Epidermal melanocyte (primary cell): ENCODE results near the gene CXCL14.
"Not testable (repeated sequence)": the region's sequence is repeated elsewhere in the genome, so short reads cannot be mapped to it uniquely, and the experiment has no call there.

Source experiments
- DNase-seq: peaks from one replicate; pipeline ENCODE4 v3.0.0; 2011; ENCODE audit warnings: low spot score; ENCODE audit not compliant: insufficient read length

Gene CXCL14

DNA sequence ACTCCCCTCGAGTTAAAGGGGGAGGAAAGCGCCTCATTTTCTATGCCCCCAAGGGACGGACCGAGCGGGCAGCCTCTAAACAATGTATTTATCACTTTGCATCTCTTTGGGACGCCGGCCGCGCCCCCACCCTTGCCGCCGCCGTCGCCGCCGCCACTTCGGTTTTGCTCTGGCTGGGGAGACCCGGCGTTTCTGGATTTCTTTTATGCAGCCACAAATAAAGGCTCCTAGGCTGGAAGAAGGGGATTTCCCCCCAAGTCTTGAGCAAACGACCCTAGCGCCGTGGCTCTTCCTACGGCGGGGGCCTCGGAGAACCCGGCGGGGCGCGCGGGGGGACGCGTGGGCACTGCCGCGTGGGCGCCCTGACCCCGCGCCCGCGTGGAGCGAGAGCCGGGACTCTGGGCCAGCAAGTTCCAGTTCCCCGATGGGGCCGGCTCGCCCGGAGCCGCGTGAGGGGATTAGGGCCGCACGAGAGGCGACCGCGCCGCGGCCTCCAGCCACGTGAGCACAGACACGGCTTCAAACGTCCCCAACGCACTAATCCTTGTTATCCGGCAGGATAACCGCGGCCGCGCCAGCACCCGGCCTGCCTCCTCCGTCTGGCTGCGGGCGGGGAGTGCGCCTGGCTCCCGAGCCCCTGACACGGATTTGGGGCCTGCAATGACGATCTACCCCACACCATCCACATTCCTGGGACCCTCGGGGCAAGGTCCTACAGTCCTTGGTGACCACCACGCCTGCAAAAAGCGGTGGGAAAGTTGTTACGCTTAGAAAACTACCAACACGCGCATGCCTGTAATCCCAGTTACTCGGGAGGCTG is 35.1 kb downstream of the CXCL14 start:
- no peak for DNase-seq

DNA sequence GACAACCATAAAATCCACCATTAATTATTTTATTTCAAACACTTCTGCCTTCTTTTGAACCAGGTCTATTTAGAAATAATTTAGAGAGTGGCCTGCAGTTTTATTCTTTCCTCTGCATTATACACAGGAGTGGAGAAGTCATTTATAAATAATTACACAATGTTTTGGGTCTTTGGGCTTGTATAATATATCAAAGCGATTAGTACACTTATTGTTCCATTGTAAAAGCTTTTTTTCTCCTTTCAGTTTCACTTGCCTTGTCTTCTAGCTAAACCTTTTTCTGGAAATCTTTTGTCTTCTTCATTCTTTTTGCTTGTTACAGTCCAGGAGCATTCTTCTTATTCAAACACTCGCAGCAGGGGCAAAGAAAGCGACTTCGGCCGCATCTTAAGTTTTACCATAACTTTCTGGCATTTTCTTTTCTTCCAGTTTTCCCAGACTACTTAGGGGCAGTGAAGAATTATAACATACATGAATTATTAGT is 35.7 kb downstream of the CXCL14 start:
- no peak for DNase-seq

DNA sequence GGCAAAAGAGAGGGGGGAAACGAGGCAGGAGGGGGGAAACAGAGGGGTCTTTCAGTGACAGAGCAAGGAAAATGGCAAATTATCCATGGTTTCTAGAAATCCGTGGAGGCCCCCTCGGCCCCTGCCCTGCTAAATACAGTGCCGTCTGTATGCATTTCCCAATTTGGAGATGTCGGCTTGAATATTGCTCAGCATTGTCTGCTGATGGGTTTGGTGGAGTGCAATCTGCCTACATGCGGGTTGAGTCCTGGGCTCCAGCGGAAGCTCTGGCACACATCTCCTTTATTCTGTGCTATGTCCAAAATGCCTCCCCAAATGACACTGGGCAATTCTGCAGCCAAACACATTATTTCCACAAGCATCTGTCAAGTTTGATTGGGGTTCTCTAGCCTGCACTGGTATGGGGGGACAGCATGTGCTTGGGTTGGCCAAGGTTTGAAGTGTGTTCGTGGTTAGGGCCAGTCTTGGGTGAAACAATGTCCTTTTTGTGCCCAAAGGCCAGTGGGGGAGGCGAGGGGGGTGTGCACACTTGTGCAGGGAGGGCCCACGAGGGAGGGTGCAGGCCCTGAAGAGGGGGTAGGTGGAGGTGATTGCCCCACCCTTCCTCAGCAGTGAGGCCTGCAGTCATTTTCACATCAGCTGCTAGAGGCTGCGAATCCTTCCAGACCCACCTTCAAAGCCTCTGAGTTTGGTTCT is 36.8 kb downstream of the CXCL14 start:
- DNase-seq = no peak

DNA sequence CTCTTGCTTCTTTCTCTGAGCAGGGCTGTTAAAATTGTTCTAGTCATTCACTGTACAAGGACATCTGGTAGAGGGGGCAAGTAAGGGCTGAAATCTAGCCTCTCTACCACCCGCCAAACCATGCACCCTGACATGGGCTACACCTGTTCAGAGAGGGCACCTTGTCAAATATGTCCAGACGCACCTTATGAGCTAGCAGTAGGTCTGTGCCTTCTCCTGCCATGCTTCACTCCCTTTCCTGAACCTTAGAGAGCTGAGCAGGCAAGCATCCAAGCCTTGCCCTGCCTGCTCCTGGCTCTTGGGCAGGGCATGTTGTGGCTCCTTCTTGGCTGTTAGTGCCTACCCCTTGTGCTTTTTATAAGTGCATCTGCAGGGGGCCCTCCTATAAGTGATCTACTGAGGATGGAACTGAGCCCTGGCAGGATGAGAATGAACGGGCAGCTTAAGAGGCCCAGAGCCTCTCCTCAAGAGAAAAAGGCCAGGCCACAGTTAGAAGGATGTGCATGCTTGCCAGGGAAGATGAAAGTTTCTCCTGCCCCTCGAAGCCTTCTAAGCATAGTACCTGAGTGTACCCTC is 39.3 kb downstream of the CXCL14 start:
- DNase-seq = no peak

DNA sequence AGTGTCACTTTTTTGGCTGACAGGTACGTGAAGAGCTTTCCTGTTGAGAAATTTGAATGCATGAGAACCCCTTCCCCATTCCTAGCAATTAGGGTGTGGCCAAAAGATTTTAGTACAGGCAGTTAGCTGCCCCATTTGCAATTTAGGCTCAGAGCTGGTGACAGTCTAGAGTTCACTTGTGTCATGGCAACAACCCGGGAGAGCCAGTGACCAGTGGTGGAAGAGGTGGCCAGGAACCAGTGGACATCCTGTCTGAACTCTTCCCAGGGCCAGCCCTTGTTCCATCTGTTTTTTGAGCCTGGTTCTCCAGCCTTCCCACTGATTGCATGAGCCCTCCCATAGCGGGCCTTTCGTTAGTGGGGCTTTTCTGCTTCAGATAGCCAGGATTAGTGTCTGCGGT is 40.5 kb downstream of the CXCL14 start:
- no peak for DNase-seq

DNA sequence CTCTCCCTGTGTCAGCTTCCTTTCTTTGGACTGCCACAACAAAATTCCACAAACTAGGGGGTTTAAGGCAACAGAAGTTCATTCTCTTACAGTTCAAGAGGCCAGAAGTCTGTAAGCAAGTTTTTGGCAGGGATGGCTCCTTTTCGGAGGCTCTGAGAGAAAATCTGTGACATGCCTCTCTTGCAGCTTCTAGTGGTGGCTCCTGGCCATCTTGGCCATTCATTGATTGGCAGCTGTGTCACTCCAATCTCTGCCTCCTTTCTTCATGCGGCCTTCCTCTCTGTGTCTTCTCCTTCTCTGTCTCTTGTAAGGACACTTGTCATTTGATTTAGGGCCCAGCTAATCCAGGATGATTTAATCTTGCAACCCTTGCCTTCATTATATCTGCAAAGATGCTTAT is 41.0 kb downstream of the CXCL14 start:
- no peak for DNase-seq

DNA sequence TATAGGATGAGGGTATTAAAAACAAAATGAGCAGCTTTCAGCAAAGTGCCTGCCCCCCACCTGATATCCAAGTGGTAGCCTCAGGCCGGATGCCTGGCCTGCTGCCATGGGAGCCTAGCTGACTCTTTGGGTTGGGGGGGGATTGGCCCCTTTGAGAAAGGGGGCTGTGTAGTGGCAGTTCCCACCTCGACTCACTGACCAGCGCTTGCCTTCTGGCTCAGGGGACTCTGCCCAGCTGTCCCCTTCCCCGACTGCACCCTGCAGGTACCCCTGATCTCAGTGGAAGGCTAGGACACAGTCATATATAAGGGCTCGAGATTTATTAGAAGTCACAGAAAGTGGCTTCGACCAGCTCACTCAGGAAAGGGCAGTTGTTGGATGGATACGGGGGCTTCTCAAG is 41.5 kb downstream of the CXCL14 start:
- DNase-seq = no peak

DNA sequence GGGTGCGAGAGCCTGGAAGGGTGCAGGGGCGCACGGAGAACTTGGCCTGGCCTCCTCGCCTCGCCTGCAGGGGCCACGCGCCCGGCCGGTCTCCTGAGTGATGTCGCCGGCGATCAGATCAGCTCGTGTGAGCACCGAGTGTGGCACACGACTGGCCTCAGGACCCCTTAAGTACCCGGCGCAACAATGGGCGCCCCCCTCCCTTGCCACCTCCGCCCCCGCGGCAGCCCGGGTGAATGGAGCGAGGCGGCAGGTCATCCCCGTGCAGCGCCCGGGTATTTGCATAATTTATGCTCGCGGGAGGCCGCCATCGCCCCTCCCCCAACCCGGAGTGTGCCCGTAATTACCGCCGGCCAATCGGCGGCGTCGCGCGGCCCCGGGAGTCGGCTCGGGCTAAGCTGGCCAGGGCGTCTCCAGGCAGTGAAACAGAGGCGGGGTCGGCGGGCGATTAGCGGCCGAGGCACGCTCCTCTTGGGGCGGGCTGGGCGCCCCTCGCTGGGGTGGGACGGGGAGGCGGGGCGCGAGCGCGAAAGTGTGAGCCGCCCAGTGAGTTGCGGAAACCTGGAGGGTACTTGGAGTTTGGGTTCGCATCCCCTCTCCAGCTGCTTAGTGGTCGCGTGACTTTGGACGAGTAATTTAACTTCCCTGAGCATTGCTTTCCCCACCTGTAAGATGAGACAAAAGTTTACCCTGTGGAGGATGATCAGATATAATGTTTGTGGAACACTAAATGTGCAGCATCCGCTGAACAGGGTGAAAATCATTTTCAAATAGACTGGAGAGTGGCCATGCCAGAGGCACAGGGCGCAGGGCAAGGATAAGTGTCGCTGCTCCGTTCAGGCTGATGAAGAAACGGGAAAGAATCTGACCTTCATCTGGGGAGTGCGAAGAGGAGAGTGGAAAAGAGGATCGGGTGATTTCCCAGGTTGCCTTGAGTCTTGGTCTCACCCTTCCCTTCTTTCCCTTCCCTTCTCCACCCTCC is 42.7 kb downstream of the CXCL14 start, which contains the start of gene NEUROG1:
Gene NEUROG1, minus strand, starts transcription at position 145 of the 982 bp plus-strand sequence. CDS start 274 bp downstream, outside the sequence.
- DNase-seq = no peak

DNA sequence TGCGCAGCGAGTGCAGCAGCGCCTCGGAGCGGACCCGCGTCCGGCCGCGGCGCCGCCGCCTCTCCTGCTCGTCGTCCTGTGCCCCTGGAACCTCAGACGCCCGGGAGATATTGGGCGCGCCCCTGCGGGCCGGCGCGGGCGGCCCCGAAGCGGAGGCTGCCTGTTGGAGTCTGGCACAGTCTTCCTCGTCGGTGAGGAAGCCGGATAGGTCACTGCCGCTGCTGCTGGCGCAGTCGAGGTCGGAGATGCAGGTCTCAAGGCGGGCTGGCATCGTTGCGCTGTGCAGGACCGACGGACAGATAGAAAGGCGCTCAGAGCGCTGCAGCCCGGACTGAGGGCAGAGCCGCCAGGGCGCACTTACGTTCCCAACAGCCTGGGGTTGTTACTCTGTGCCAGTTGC is 43.4 kb downstream of the CXCL14 start:
- no peak for DNase-seq

DNA sequence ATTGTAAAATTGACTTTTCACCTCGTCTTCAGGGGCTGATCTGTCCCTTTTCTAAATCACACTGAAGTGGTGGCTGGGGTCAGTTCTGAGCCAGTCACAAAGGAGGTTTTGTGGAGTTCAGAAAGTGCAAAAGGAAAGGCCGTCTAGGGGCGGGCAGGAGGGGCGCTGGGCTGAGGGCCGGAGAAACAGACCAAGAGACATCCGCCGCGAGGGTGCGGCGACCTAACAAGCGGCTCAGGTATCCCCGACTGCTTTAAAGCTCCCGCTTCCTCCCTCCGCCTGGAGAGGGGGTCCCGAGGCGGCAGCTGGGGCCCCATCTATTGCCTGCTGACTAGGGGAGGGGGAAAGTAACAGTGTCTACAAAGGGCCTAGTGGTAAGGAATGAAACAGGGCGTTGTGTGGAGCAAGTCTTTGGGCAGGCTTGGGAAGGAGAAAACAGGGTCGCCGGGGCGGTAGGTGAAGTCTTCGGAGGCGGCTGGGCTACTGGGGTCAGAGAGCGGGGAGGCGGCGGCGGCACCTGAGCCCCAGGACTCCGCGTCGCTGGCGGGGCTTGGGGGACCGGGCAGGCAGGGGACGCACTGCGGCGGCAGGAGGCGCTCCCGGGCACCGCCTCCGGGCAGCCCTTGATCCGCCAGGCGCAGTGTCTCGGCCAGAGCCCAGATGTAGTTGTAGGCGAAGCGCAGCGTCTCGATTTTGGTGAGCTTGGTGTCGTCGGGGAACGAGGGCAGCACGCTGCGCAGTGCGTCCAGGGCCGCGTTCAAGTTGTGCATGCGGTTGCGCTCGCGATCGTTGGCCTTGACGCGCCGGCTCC is 44.0 kb downstream of the CXCL14 start:
- DNase-seq = no peak

DNA sequence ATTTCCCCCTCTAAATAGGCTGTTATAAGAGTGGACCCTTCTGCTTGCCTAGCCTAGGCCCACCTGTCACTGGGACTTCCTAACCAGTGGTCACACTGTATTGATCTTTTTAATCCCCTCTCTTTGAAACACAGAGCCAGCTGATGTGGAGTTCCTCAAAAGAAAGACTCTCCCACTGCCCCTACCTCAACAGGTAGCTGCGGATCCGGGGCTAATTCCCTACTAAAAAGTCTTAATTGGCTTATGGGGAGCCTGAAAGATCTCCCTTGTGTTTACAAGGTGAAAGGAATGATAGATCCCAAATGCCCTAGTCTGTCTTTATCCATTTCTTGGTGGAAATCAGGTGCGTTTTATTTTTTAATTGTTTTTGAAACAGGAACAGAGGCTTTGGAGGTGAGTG is 45.0 kb downstream of the CXCL14 start:
- DNase-seq = no peak

DNA sequence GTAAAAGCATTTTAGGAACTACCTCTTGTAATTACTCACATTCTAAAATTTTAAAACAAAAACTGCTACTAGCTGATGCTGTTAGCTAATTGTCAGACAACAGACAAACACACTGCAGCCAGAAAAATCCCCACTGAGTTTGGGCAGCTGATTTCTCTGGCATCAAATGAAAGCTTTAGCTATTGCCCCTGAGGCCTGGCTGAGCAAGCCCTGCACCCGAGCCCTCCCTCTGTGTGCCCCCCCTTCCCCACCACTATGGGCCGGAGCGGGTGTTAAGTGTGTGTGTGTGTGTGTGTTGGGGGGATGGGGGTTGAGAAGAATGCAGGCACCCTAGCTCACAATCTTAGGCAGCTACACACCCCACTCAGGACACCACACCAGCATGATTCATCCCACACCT is 45.5 kb downstream of the CXCL14 start:
- DNase-seq = no peak

DNA sequence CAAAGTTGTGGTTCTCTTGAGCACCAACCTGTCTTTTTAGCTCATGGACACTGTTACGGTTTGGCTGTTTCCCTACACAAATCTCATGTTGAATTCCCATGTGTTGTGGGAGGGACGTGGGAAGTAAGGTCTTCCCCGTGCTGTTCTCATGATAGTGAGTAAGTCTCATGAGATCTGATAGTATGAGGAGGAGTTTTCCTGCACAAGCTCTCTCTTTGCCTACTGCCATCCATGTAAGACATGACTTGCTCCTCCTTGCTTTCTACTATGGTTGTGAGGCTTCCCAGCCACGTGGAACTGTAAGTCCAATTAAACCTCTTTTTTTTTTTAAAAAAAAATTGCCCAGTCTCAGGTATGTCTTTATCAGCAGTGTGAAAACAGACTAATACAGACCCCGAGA is 49.2 kb downstream of the CXCL14 start:
- DNase-seq = not testable (repeated sequence)

DNA sequence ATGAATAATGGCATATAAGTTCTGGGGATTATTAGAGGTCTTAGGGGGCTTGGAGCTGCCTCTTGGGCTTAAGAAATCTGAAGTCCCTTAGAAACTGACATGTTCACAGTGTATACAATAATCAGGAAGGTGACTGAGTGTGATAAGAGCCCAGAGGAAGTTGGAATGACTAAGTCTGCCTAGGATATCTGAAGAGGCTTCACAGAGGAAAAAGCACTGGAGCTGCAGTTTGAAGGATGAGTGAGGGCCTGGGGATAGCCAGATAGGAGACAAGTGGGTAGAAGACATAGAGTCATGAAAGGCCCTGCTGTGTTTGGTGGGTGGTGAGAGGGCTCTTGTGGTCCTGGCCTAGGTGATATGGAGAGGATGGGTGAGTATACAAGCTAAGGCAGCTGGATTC is 51.9 kb downstream of the CXCL14 start:
- DNase-seq = no peak

DNA sequence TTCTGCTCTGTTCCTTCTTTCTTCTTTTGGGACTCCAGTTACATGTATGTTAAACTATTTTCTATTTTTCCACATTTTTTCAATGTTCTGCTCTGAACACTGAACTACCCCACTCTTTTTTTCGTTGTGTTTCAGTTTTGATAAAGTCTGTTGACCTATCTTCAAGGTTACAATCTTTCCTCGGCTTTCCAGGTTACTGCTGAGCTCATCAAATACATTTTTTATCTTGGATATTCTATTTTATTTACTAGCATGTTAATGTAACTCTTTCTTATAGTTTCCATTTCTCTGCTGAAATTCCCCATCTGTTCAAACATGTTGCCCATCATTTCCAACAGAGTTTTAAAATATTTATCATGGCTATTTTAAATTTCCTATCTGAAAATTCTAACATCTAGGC is 56.8 kb downstream of the CXCL14 start:
- DNase-seq = no peak
